ENCODE results near the gene SPATA12. TPM values are rescaled to one million over a fixed set of nuclear protein-coding genes. Genes with fewer than 3 reads are reported as not detected.

SPATA12 gene
- total and polyA plus RNA-seq, 2 of the 8 experiments (the other 6 are each of a cell fraction or from before 2014, with no cell fraction given) = 0.19 to 0.97 TPM

GRCh38 chr3:57052662-57053061 lies 7.8 kb upstream of the SPATA12 start (continued):
- TF ChIP-seq NANOG (IDR thresholded peaks at IDR 0.05; ENCODE audit: insufficient read depth, low read depth, low read length, poor library complexity, severe bottlenecking) = no peak
- no peak for TF ChIP-seq SRF (IDR thresholded peaks at IDR 0.05; ENCODE audit: low read depth, low read length)
- no peak for TF ChIP-seq CTCF (IDR thresholded peaks at IDR 0.05; ENCODE audit: control extremely low read depth in 1 of 3, insufficient read depth in 1 of 3, low read depth in 1 of 3, low read length in 3 of 3)
